ENCODE measurements around the gene KCNH3. TPM values are rescaled to one million over a fixed set of nuclear protein-coding genes. Genes with fewer than 3 reads are reported as not detected.
"Not testable (repeated sequence)": the region's sequence is repeated elsewhere in the genome, so short reads cannot be mapped to it uniquely, and the experiment has no call there.

Gene KCNH3
- total RNA-seq, 2 donors from 2014 or later: 0.35 to 0.95 TPM

DNA sequence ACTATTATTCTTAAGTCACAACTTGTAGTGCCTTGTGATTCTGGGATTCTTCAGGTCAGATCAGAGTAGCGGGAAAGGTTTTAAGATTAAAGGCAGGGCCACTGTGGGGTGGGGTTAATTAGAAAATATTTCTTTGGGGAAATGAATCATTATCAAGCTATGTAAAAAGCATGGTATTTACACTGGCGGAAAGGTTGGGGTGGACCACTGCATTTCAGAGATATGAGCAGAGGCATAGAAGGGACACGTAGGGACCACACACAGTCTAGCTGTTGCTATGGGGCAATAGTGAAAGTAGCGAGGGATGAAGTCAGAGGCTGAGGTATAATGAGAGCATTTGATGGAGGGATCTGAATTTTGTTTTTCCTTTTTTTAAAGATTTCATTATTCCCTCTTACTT, 31.7 kb upstream of the KCNH3 start:
- Histone ChIP-seq H3K36me3 (no peaks in the 10 kb centered on the region), H3K9me3 (no peaks in the 10 kb centered on the region), H3K27me3 (replicated peaks; ENCODE audit: insufficient read depth) (no peaks in the 10 kb centered on the region), H3K27ac (no peak overlapping the region), H3K4me3 (no peak overlapping the region), H3K4me1 (ENCODE audit: control insufficient read depth in 1 of 2, low read depth in 2 of 2) (no peaks in the 10 kb centered on the region)
- ATAC-seq (ENCODE audit: insufficient number of reproducible peaks, low FRiP score, low read depth) (no peak), DNase-seq (ENCODE audit: low spot score) (no peak)
- TF ChIP-seq CTCF (IDR thresholded peaks at IDR 0.05): no peak

GRCh38 chr12:49509681-49510080, 29.1 kb upstream of the KCNH3 start:
- not testable (repeated sequence) for H3K4me1 ChIP-seq (ENCODE audit: control insufficient read depth in 1 of 2, low read depth in 2 of 2); H3K27ac ChIP-seq; ATAC-seq (ENCODE audit: insufficient number of reproducible peaks, low FRiP score, low read depth); H3K36me3 ChIP-seq; DNase-seq (ENCODE audit: low spot score); H3K9me3 ChIP-seq; H3K27me3 ChIP-seq (replicated peaks; ENCODE audit: insufficient read depth); H3K4me3 ChIP-seq

GRCh38 chr12:49511410-49511809, 27.4 kb upstream of the KCNH3 start:
- Histone ChIP-seq H3K27ac (no peak overlapping the region), H3K36me3 (peaks cover 5% of the 10 kb centered on the region), H3K27me3 (replicated peaks; ENCODE audit: insufficient read depth) (no peaks in the 10 kb centered on the region), H3K4me1 (ENCODE audit: control insufficient read depth in 1 of 2, low read depth in 2 of 2) (no peaks in the 10 kb centered on the region), H3K4me3 (no peak overlapping the region), H3K9me3 (no peaks in the 10 kb centered on the region)
- DNase-seq (ENCODE audit: low spot score): no peak
- ATAC-seq (ENCODE audit: insufficient number of reproducible peaks, low FRiP score, low read depth): no peak
- TF ChIP-seq CTCF (IDR thresholded peaks at IDR 0.05): no peak

GRCh38 chr12:49512546-49512945, 26.3 kb upstream of the KCNH3 start:
- H3K36me3 ChIP-seq: peaks cover 5% of the 10 kb centered on the region
- no peaks in the 10 kb centered on the region for H3K9me3 ChIP-seq
- DNase-seq (ENCODE audit: low spot score): no peak
- no peak for TF ChIP-seq CTCF (IDR thresholded peaks at IDR 0.05)
- H3K27me3 ChIP-seq (replicated peaks; ENCODE audit: insufficient read depth): no peaks in the 10 kb centered on the region
- ATAC-seq (ENCODE audit: insufficient number of reproducible peaks, low FRiP score, low read depth): no peak
- H3K4me3 ChIP-seq: no peak overlapping the region
- no peak overlapping the region for H3K27ac ChIP-seq
- H3K4me1 ChIP-seq (ENCODE audit: control insufficient read depth in 1 of 2, low read depth in 2 of 2): no peaks in the 10 kb centered on the region

DNA sequence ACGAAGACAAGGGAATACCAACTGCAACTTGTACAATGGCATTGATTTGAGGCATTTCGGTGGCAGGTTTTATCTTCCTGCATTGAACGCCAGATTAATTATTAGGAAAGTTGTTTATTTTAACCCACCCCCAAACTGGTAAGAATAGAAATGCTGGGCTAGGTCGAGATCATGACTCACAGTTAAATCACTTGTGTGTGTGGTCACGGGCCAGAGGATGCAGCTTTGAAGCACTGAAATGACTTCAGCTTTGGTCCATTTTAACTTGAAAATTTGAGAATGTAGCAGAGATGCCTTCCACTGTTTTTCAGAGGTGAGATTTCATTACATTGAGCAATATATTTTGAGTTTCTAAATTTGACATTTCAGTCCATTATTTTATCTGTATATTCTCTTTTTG, 23.6 kb upstream of the KCNH3 start:
- no peak for ATAC-seq (ENCODE audit: insufficient number of reproducible peaks, low FRiP score, low read depth)
- H3K4me3 ChIP-seq: no peak overlapping the region
- H3K4me1 ChIP-seq (ENCODE audit: control insufficient read depth in 1 of 2, low read depth in 2 of 2): no peaks in the 10 kb centered on the region
- H3K9me3 ChIP-seq: no peaks in the 10 kb centered on the region
- H3K36me3 ChIP-seq: peaks cover 5% of the 10 kb centered on the region
- no peaks in the 10 kb centered on the region for H3K27me3 ChIP-seq (replicated peaks; ENCODE audit: insufficient read depth)
- no peak for DNase-seq (ENCODE audit: low spot score)
- TF ChIP-seq CTCF (IDR thresholded peaks at IDR 0.05): no peak
- H3K27ac ChIP-seq: no peak overlapping the region

GRCh38 chr12:49518914-49519573, 19.8 kb upstream of the KCNH3 start:
- Histone ChIP-seq H3K4me1 (ENCODE audit: control insufficient read depth in 1 of 2, low read depth in 2 of 2) (no peaks in the 10 kb centered on the region), H3K9me3 (no peaks in the 10 kb centered on the region), H3K36me3 (peaks cover 5% of the 10 kb centered on the region), H3K27me3 (replicated peaks; ENCODE audit: insufficient read depth) (no peaks in the 10 kb centered on the region), H3K27ac (no peak overlapping the region), H3K4me3 (no peak overlapping the region)
- DNase-seq (ENCODE audit: low spot score) (no peak), ATAC-seq (ENCODE audit: insufficient number of reproducible peaks, low FRiP score, low read depth) (no peak)
- no peak for TF ChIP-seq CTCF (IDR thresholded peaks at IDR 0.05)
